K562 (cell line): ENCODE data around the gene UNC93B1. TPM values are rescaled to one million over a fixed set of nuclear protein-coding genes. Genes with fewer than 3 reads are reported as not detected.

Source experiments
- BCL6 ChIP-seq: fragments of 250-450 bp; sonication (Bioruptor Pico); IDR thresholded peaks from 2 replicates; pipeline ENCODE4 v1.4.0; 2020
- BDP1 ChIP-seq: IDR thresholded peaks from 3 replicates; pipeline ENCODE4 v1.6.1; 2011; ENCODE audit not compliant: insufficient read length, insufficient read depth
- HINFP ChIP-seq: fragments of 450-650 bp; conservative IDR thresholded peaks from 2 replicates; pipeline ENCODE4 v1.6.1; 2016; ENCODE audit warnings: missing genetic modification characterization, low read depth, mild to moderate bottlenecking, control low read depth, missing compliant biosample characterization
- NFIC ChIP-seq: fragments of 450-650 bp; IDR thresholded peaks from 2 replicates; pipeline ENCODE4 v1.6.1; 2017; ENCODE audit warnings: mild to moderate bottlenecking, inconsistent platforms
- NRF1 ChIP-seq, 2 experiments: fragments of 450-650 bp; IDR thresholded peaks in 1 of 2; conservative IDR thresholded peaks in 1 of 2; 2 replicates each; pipeline ENCODE4 v1.6.1; 2014; ENCODE audit warnings: mild to moderate bottlenecking in 2 of 2
- PML ChIP-seq: IDR thresholded peaks from 2 replicates; pipeline ENCODE4 v1.6.1; 2012; ENCODE audit warnings: low read length, inconsistent platforms
- PTRF ChIP-seq: fragments of 450-650 bp; IDR thresholded peaks from 2 replicates; pipeline ENCODE4 v1.6.1; 2016; ENCODE audit warnings: mild to moderate bottlenecking, missing genetic modification characterization, missing compliant biosample characterization
- RBM25 ChIP-seq: fragments of 200-400 bp; formaldehyde crosslinking; IDR thresholded peaks from 2 replicates; pipeline ENCODE4 v1.6.1; 2018; ENCODE audit warnings: low read length, low read depth, moderate library complexity; ENCODE audit not compliant: severe bottlenecking
- SP2 ChIP-seq: IDR thresholded peaks from 2 replicates; pipeline ENCODE4 v1.6.1; 2011; ENCODE audit warnings: mild to moderate bottlenecking, low read depth, low read length, moderate library complexity; ENCODE audit not compliant: poor library complexity, severe bottlenecking; ENCODE audit errors: extremely low read depth
- TFAP4 ChIP-seq: sonication (generic); formaldehyde crosslinking; IDR thresholded peaks from 2 replicates; pipeline ENCODE4 v1.8.0; 2022; ENCODE audit warnings: missing genetic modification reagents, mild to moderate bottlenecking, moderate library complexity, borderline replicate concordance
- TRIM28 ChIP-seq: fragments of 450-650 bp; IDR thresholded peaks from 2 replicates; pipeline ENCODE4 v1.6.1; 2017
- ZBTB34 ChIP-seq: fragments of 250-450 bp; sonication (Bioruptor Pico); IDR thresholded peaks from 2 replicates; pipeline ENCODE4 v1.8.0; 2021; ENCODE audit warnings: mild to moderate bottlenecking, moderate library complexity
- ZNF175 ChIP-seq: fragments of 200-800 bp; sonication (Bioruptor generic); IDR thresholded peaks from 2 replicates; pipeline ENCODE4 v1.6.1; 2016; ENCODE audit warnings: low read depth, mild to moderate bottlenecking, missing genetic modification characterization, missing compliant biosample characterization
- polyA plus RNA-seq, 8 experiments: library from polyadenylated mRNA; depleted of rRNA in 4 of 8; stranded (reverse) in 5 of 8; unstranded in 3 of 8; fragments of >200 nt; fragmentation: Nextera tagmentation in 2 of 8; fragmentation: Illumina TruSeq in 1 of 8; extraction: Ambion mirVana in 2 of 8; extraction: Trizol in 1 of 8; gene quantifications; 2 replicates each; pipeline versions ENCODE4 v1.2.1 to v1.2.3, GENCODE V29; 2011 to 2014; ENCODE audit warnings: inconsistent platforms in 1 of 8, missing spikeins in 1 of 8
- total RNA-seq, 7 experiments: library from RNA; depleted of rRNA in 6 of 7; stranded (reverse); fragments of >200 nt in 6 of 7; fragmentation: Illumina TruSeq in 2 of 7; extraction: Trizol in 2 of 7; gene quantifications; 2 replicates each; pipeline versions ENCODE4 v1.2.1 to v1.2.3, GENCODE V29; 2011 to 2021; ENCODE audit warnings: low replicate concordance in 1 of 7
- TF ChIP-seq, protein P1 (sequence below), 2 experiments: fragments of 200-800 bp in 1 of 2; sonication (Bioruptor generic) in 1 of 2; sonication (generic) in 1 of 2; formaldehyde crosslinking in 1 of 2; IDR thresholded peaks in 1 of 2; conservative IDR thresholded peaks in 1 of 2; 2 replicates each; pipeline versions ENCODE4 v1.5.0 to v1.6.1; 2016 to 2020; ENCODE audit warnings: missing compliant biosample characterization in 1 of 2, missing genetic modification characterization in 1 of 2, missing genetic modification reagents in 1 of 2
- TF ChIP-seq, protein P2 (sequence below), 2 experiments: fragments of 150-350 bp in 1 of 2; IDR thresholded peaks; 2 replicates each; pipeline ENCODE4 v1.6.1; 2012 to 2016; ENCODE audit warnings: low read depth in 2 of 2, low read length in 2 of 2, mild to moderate bottlenecking in 1 of 2, moderate library complexity in 1 of 2

UNC93B1 gene
- total and polyA plus RNA-seq, 9 of the 15 experiments (the other 6 are each of a cell fraction or from before 2014, with no cell fraction given): 0.10 to 13.6 (median 6.5) TPM

DNA sequence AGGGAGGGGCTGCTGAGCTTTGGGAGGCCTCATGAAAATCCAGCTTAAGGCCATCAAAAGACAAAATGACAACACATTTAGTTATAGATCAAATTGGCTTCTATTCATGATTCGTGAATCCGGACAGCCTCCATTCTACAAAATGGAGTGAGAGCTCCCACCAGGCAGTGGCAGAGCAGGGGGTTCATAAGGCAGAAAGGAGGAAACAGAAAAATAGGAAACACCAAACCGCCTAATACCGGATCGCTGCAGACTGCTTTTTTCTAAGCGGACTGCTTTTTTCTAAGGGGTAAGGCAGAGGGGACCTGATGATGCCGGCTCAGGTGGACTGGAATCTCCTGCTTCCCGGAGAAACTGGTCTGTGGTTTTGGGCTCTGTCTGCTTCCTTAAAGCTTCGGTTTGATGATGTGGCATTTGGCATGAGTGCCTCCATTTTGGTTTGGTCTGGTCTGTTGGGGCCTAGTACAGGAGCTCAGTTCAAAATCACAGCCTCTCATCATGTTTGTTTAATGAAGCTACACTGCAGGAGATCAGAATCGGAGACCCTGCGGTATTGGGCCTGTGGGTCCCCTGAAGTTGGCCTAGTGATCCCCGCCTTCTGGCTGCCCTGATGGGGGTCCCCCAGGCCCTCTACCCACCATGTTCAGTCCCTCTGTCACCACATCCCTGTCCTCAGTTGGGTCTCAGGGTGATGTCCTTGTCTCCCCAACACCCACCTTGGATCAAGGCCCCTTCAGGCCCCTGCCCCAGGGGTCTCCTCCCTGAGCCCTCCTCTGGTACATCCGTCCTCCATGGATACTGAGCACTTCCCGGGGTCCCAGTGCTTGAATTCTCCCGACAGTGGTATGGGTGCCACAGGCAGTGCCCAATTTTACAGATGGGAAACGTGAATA is 7.4 kb upstream of the UNC93B1 start (continued):
- TF ChIP-seq TFAP4 (CRISPR knock-in tag) (no peak), NFIC (no peak), SP2 (no peak), BDP1 (no peak), NRF1 (conservative IDR thresholded peaks at IDR 0.05 in 1 of 2, IDR thresholded peaks at IDR 0.05 in 1 of 2) (no peak), RBM25 (no peak), BCL6 (CRISPR knock-in tag) (0 out of 2 replicates have a peak, but pooled peaks have one; percentile 67), HINFP (peak; percentile 72), PTRF (tag) (peak; percentile 86), TRIM28 (no peak), ZBTB34 (CRISPR knock-in tag) (no peak), PML (no peak), ZNF175 (CRISPR knock-in tag) (peak; percentile 75; the same call in 1 of the 2 replicates)
- TF ChIP-seq, protein P1, sequence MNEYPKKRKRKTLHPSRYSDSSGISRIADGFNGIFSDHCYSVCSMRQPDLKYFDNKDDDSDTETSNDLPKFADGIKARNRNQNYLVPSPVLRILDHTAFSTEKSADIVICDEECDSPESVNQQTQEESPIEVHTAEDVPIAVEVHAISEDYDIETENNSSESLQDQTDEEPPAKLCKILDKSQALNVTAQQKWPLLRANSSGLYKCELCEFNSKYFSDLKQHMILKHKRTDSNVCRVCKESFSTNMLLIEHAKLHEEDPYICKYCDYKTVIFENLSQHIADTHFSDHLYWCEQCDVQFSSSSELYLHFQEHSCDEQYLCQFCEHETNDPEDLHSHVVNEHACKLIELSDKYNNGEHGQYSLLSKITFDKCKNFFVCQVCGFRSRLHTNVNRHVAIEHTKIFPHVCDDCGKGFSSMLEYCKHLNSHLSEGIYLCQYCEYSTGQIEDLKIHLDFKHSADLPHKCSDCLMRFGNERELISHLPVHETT (CRISPR knock-in tag; conservative IDR thresholded peaks at IDR 0.05 in 1 of 2, IDR thresholded peaks at IDR 0.05 in 1 of 2): no peak
- TF ChIP-seq, protein P2, sequence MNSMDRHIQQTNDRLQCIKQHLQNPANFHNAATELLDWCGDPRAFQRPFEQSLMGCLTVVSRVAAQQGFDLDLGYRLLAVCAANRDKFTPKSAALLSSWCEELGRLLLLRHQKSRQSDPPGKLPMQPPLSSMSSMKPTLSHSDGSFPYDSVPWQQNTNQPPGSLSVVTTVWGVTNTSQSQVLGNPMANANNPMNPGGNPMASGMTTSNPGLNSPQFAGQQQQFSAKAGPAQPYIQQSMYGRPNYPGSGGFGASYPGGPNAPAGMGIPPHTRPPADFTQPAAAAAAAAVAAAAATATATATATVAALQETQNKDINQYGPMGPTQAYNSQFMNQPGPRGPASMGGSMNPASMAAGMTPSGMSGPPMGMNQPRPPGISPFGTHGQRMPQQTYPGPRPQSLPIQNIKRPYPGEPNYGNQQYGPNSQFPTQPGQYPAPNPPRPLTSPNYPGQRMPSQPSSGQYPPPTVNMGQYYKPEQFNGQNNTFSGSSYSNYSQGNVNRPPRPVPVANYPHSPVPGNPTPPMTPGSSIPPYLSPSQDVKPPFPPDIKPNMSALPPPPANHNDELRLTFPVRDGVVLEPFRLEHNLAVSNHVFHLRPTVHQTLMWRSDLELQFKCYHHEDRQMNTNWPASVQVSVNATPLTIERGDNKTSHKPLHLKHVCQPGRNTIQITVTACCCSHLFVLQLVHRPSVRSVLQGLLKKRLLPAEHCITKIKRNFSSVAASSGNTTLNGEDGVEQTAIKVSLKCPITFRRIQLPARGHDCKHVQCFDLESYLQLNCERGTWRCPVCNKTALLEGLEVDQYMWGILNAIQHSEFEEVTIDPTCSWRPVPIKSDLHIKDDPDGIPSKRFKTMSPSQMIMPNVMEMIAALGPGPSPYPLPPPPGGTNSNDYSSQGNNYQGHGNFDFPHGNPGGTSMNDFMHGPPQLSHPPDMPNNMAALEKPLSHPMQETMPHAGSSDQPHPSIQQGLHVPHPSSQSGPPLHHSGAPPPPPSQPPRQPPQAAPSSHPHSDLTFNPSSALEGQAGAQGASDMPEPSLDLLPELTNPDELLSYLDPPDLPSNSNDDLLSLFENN (IDR thresholded peaks at IDR 0.05; ENCODE audit: low read depth in 2 of 2, low read length in 2 of 2): no peak
